Measurements from ENCODE around the gene RPS10. TPM values are rescaled to one million over a fixed set of nuclear protein-coding genes. Genes with fewer than 3 reads are reported as not detected.
"Not testable (repeated sequence)": the region's sequence is repeated elsewhere in the genome, so short reads cannot be mapped to it uniquely, and the experiment has no call there.

The RPS10 gene
- polyA plus RNA-seq, 4 donors = 1,155 to 1,382 (median 1,236) TPM

DNA sequence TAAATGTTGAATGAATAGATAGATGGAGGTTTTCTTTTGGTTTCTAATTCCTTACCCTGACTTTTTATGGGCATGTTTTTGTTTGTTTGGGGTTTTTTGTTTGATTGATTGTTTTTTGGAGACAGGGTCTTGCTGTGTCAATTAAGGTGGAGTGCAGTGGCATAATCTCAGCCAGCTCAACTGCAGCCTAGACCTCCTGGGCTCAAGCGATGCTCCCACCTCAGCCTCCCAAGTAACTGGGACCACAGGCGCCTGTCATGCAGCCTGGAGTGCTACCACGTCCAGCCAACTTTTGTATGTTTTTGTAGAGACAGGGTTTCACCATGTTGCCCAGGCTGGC is 31.9 kb downstream of the RPS10 start:
- no peak for DNase-seq (ENCODE audit: low read depth in 4 of 4, low spot score in 3 of 4)

DNA sequence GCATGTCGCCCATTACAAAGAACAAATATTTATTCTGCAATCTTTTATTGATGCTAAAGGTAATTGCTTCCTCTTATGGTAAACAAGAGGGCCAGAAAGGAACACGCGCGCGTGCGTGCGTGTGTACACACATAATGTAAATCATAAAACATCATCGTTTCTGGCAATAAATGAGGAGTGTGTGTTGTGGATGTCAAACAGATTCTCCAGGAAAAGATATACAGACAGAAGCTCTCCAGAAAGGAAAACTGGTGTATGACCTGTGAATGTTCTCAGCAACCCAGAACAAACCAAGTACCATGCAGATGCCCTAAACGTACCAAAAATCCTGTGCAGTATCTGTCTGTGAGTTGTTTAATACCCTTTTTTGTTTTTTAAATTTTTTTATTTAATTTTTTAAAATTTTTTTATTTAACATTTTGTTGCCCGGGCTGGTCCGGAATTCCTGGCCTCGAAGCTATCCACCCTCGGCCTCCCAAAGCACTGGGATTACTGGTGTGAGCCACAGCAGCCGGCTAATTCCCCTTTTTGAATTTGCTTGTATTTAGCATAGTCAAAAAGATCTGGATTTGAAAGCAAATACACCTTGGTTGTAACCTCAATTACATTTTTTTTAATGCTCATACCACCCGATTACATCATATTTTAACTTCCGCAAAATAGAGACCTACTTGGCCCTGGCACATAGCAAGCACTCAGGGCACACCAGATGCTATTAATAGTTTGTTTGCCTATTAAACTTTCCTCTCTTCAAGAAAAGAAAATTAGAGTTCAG is 32.5 kb downstream of the RPS10 start:
- no peak for DNase-seq (ENCODE audit: low read depth in 4 of 4, low spot score in 3 of 4)

DNA sequence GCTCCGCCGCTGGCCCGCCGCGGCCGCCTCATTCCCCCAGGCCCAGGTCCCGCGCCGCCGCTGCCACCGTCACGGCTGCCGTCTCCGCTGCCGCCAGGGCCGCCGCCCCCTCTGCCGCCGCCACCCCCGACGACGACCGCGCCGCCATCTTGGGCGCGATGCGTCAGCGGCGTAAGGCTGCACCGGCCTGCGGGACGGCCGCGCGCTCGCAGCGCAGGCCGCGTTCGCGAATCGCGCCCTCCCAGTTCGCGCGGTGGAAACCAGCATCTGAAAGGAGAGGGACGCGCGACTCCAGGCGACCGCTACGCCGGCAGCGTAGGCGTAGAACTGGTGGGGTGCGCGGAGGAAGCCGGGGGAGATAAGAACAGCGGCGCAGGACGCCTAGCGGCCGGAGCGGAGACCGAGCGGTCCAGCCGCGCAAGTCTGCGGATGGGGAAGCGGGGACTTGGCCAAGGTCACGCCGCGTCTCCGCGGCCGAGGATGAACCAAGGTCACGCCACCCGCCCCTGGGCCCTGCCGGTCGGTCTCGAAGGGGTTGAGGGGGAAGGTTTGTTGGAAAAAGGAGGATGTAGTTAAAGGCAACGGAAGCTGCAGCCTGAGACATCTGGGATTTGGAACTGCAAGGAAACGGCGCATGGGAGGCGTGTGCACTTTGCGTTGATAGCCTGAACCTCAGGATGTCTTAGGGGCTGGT is 33.2 kb downstream of the RPS10 start, which contains the start of gene NUDT3:
NUDT3 (minus strand) TSS at position 173 of the 694 bp plus-strand sequence. CDS start 307 bp downstream, outside the sequence.
- DNase-seq (ENCODE audit: low read depth in 4 of 4, low spot score in 3 of 4) = peak; percentile 94 to 96 (median 95)

DNA sequence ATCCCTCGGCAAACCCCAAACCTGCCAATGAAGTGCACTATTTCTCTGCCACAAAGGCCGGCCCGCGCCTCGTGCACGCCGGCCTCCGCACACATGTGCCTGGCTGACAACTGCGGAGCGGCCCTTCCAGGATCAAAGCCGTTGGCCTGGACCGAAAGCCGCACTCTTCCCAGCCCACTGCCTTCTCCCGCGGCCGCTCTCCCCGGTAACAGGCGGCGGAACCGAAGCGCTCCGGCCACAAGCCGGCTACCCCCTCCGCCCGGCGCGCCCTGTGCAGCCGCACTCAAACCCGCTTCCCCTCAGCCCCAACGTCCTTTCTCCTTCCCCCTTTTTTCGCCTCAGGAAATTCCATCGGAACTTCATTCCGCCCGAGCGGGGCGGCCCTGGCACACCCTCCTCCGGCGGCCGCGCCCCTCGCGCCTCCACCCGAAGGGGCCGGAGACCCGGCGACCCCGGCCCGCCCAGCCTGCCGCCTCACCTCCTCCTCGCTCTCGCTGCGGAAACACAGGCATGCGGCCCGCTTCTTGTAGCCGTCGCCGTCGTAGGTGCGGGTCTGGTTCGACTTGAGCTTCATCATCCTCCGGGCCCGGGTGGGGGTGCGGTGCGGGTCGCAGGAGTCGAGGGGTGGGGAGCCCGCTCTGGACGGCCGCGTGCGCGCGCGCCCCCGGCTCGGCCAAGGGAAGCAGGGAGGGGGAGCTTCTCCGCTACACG is 33.9 kb downstream of the RPS10 start:
- no peak for DNase-seq (ENCODE audit: low read depth in 4 of 4, low spot score in 3 of 4)

DNA sequence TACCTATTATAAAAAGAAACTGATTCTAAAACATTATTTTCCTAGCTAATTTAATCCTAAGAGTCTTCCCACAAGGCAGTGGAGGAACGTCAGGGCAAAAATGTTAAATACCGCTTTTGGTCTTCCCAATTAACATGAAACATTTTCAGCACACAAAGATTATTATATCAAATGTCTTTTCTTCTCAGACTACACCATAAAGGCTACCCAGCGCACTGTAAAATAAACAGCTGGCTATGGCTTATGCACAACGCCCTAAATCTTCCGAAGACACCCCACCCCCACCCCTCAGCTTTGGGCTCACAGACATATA is 34.4 kb downstream of the RPS10 start:
- no peak for DNase-seq (ENCODE audit: low read depth in 4 of 4, low spot score in 3 of 4)

DNA sequence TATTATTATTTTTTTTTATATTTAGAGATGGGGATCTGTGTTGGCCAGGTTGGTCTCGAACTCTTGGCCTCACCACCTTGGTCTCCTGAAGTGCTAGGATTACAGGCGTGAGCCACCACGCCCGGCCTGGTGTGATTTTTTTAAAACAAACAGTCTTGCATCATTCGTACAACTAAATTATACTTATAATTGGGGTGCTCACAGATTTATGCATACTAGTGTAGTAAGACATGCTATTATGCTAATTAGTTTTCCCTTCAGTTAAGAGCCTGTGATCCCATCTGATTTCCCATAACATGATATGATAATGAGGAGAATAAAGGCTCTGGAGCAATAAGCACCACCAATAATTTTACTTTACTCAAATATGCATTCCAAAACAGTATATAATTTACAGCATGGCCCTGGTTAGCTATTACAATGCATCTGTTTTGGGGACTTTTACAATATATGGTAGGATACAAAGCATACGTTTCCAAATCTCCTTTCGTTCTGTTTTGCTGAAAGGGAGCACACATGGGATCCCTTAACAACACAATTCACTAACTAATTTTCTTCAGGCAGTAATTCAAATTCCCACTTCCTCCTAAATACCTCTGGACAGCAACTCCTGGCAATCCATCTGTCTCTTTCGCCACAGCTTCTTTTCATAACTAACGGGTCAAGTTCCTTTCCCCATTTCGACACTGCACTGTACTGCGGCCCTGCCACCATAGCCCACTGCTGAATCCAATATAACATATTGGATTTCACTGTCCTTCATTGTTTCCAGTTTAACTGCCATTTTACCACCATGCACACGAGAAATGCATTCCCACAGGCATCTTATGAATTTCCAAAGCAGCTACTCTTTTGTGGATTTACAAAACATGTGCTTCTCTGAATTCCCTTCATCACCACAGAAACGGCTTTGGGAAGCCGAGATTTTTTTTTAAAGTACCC is 35.1 kb downstream of the RPS10 start:
- no peak for DNase-seq (ENCODE audit: low read depth in 4 of 4, low spot score in 3 of 4)

DNA sequence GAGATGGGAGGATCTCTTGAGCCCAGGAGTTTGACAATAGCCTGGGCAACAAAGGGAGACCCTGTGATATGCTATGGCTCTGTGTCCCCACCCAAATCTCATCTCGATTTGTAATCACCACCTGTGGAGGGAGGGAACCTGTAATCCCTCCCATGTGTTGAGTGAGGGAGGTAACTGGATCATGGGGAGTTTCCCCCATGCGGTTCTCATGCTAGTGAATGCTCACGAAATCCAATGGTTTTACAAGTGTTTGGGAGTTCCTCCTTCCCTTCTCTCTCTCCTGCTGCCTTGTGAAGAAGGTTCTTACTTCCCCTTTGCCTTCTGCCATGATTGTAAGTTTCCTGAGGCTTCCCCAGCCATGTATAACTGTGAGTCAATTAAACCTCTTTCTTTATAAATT is 36.8 kb downstream of the RPS10 start:
- no peak for DNase-seq (ENCODE audit: low read depth in 4 of 4, low spot score in 3 of 4)

DNA sequence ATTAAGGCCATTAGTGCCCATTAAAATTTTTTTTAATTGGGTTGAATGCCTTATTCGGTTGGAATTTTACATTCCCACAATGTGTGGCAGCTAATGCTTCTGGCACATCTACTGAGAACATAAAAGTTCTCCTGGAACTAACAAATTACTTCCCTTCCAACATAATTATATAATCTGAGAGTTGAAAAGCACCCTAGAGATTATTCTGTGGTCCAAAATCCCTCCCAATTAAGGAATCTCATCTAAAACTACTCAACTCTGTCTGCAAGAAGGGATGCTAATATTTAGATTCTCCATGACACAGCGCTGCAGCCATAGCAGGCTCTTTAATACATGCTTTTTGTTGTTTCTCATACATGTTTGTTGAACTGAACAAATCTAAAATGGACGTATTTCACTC is 37.4 kb downstream of the RPS10 start:
- no peak for DNase-seq (ENCODE audit: low read depth in 4 of 4, low spot score in 3 of 4)

DNA sequence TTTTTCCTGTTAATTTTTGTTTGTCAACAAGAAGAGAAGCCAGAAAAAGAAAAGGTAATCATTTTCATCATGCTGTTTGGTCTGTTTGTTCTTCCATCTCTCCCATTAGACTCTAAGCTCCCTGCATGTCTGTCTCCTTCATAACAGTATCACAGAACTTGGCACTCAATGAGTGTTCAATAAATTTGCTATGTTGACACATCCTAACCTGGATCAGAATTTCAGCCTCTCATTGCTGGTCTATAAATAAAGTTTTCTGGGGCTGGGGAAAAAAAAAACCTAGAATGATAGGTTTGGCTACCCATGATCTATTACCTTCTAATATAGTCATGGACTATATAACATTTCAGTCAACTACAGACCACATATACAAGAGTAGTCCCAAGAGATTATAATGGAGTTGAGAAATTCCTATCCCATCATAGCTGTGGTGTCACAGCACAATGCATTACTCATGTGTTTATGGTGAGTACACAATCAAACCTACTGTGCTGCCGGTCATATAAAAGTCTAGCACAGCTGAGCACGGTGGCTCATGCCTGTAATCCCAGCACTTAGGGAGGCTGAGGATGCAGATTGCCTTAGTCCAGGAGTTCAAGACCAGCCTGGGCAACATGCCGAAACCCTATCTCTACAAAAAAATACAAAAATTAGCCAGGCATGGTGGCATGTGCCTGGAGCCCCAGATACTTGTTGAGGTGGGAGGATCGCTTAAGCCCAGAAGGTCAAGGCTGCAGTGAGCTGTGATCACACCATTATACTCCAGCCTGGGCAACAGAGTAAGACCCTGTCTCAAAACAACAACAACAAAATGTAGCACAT is 39.3 kb downstream of the RPS10 start:
- DNase-seq (ENCODE audit: low read depth in 4 of 4, low spot score in 3 of 4) = no peak

DNA sequence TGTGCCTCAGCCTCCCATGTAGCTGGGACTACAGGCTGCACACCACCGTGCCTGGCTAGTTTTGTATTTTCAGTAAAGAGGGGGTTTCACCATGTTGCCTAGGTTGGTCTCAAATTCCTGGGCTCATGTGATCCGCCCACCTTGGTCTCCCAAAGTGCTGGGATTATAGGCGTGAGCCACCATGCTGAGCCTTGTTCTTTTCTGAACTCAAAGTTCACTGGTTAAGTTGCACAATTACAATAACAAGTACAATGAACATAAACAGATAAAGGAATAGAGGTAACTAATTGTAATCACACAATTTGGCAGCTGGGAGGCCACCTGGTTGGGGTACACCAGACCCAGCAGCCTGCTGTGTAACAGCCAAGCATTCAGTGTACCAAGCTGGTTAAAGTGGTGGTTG is 40.1 kb downstream of the RPS10 start:
- no peak for DNase-seq (ENCODE audit: low read depth in 4 of 4, low spot score in 3 of 4)

DNA sequence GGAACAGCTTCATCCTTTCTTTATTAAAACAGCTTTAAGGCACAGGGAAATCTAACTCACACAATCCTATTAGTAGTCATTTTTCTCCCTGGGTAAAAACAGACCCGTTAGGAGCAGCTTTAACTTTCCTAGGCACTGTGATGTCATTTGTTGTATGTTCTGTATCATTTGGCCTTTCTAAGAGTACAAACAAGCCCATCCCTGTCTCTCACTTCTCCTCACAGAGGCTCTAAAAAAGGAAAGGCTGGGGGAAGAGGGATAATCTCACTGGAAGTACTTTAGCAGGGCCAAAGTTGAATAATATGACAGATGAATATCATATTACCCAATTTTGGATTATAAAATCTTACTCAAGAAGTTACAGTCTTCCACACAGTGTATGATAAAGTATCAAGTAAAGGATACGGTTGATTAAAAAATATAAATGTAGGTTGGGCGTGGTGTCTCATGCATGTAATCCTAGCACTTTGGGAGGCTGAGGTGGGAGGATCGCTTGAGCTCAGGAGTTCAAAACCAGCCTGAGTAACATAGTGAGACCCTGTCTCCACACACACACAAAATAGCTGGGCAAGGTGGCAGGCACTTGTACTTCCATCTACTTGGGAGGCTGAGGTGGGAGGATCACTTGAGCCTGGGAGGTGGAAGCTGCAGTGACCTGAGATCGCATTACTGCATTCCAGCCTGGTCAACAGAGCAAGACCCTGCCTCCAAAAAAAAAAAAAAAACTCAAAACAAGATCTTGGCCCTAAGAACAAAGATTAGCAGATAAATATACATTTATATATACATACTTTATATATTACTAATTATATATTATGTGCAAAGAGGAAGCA is 41.3 kb downstream of the RPS10 start:
- no peak for DNase-seq (ENCODE audit: low read depth in 4 of 4, low spot score in 3 of 4)

DNA sequence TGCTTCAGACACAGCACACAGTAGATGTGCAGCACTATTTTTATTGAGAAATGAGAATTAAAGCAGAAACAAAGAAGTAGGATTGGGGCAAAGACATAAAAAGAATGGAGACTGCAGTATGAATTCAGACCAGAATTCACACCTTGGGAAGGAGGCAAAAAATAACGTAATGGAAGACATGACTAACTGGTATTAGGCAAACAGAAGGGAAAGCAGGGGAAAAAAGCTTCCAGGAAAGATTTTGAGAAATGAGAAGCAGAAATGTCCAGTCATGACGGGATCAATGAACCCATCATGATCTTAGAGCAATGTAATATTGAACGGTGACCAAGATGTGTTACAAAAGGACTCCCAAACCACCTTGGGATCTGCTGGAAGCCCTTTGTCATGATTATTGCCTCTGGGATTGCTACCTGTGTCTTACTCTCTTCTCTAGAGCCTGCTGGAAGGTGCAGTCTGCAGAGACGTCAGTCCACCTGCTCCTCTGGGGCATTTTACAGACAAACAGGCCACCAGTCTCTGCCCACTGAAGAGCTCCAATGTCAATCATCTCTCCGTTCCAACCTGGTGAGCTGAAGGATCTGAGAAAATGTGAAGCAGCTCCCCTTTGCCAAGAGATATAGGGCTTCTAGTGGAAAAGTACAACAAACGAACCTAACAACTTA is 42.1 kb downstream of the RPS10 start:
- DNase-seq (ENCODE audit: low read depth in 4 of 4, low spot score in 3 of 4) = no peak

DNA sequence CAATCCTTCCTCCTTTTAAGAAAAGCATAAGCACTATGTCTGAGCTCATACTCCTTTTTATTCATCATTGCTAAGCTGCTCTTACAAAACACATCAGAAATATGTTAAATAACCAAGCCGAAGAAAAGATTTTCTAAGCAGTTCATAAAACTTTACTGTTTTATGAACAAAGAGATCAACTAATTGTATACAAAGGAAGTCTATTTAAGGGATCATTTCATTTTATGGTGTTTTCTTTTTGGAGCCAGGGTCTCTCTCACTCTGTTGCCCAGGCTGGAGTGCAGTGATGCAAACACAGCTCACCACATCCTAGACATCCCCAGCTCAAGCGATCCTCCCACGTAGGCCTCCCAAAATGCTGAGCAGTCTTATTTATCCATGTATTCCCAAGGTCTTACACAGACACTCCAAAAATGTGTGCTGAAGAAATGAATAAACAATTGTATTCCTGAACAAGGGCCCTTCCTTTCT is 42.7 kb downstream of the RPS10 start:
- DNase-seq (ENCODE audit: low read depth in 4 of 4, low spot score in 3 of 4) = no peak

DNA sequence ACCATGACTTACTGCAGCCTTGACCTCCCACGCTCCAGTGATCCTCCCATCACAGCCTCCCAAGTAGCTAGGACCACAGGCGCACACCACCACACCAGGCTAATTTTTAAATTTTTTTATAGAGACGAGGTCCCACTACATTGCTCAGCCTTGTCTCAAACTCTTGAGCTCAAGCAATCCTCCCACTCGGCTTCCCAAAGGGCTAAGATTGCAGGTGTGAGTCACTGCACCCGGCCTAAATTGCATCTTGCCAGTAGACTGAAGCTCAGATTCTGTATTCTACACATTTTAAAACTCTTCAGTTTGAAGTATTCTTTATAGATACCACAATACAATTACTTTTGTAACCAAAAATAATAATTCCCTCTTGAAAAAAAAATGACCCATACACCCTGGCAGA is 44.8 kb downstream of the RPS10 start:
- DNase-seq (ENCODE audit: low read depth in 4 of 4, low spot score in 3 of 4) = no peak

DNA sequence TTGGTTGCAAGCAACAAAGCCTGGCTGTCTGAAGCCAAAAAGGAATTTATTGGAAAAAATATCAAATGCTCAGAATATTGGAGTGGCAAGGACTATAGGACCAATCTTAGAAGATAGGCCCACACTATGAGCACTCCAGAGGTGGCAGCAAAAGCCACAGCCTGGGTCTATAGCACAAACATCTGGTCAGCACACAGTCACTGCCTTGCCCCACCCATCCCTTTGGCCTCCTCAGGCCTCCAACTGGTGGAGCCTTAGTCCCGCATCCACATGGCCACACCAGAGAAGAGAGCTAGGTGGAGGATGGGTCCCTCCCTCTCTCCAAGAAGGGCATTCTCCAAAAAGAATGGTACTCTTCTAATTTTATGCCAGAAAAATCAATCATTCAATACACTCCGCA is 47.4 kb downstream of the RPS10 start:
- no peak for DNase-seq (ENCODE audit: low read depth in 4 of 4, low spot score in 3 of 4)

DNA sequence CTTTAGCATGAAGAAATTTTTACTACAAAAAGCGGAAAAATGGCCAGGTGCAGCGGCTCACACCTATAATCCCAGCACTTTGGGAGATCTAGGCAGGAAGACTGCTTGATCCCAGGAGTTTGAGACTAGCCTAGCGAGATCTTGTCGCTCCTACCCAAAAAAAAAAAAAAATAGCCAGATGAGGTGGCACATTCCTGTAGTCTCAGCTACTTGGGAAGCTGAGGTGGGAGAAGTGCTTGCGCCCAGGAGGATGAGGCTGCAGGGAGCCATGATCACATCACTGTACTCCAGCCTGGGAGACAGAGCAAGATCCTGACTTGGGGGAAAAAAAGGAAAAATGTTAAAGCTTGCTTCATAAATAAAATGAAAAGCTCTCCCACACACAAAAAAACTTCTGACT is 47.9 kb downstream of the RPS10 start:
- DNase-seq (ENCODE audit: low read depth in 4 of 4, low spot score in 3 of 4) = no peak

DNA sequence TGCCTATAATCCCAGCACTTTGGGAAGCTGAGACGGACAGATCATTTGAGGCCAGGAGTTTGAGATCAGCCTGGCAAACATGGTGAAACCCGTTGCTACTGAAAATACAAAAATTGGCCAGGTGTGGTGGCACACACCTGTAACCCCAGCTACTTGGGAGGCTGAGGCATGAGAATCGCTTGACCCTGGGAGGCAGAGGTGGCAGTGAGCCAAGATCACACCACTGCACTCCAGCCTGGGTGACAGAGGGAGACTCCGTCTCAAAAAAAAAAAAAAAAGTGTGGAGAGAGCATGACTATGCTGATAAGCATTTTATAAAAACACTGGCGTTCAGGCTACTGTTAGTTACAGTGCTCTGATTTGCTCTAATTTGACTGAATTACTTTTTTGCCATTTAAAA is 48.3 kb downstream of the RPS10 start:
- not testable (repeated sequence) for DNase-seq (ENCODE audit: low read depth in 4 of 4, low spot score in 3 of 4)

DNA sequence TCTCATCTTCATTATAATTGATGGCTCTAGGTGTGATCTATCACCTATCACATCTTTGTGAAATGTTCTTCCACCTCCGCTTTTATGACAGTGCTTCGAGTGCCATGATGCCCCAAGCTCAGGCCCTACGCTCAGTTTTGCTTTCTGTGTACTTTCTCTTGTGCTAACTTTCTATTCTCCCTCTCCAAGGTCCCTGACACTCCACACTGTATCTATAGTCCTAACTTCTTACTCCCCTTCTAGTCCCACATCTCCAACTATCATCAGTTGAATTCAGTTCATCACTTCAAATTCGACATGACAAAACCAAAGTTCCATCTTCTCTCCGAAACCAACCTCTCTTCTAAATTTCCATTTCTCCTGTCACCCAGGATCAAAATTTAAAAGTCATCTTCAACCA is 50.0 kb downstream of the RPS10 start:
- no peak for DNase-seq (ENCODE audit: low read depth in 4 of 4, low spot score in 3 of 4)
